NT2/D1 (cell line): Measurements from ENCODE around the gene REM2.
"Not testable (repeated sequence)": the region's sequence is repeated elsewhere in the genome, so short reads cannot be mapped to it uniquely, and the experiment has no call there.

Source experiments
- DNase-seq: peaks from one replicate; pipeline ENCODE4 v3.0.0-alpha.2; 2011; ENCODE audit warnings: low read depth, low spot score
- H3K27me3 ChIP-seq: 2 replicates; pipeline ENCODE4 v1.6.0; 2011; ENCODE audit warnings: mild to moderate bottlenecking; ENCODE audit not compliant: insufficient read length, insufficient read depth
- H3K36me3 ChIP-seq: 2 replicates; pipeline ENCODE4 v1.6.1; 2011; ENCODE audit warnings: mild to moderate bottlenecking, low read length, mixed read lengths; ENCODE audit not compliant: insufficient read depth, insufficient read length
- H3K4me1 ChIP-seq: 2 replicates; pipeline ENCODE4 v1.5.1; 2011; ENCODE audit not compliant: insufficient read depth, insufficient read length
- H3K4me3 ChIP-seq: 2 replicates; pipeline ENCODE4 v1.5.1; 2011; ENCODE audit warnings: low read depth; ENCODE audit not compliant: insufficient read length
- H3K9ac ChIP-seq: 2 replicates; pipeline ENCODE4 v1.6.0; 2011; ENCODE audit warnings: low read depth; ENCODE audit not compliant: insufficient read length
- H3K9me3 ChIP-seq: 2 replicates; pipeline ENCODE4 v1.5.1; 2011; ENCODE audit warnings: mild to moderate bottlenecking, low read length; ENCODE audit not compliant: insufficient read depth
- SUZ12 ChIP-seq: IDR thresholded peaks from 2 replicates; pipeline ENCODE4 v1.6.1; 2011; ENCODE audit not compliant: insufficient read length, insufficient read depth; ENCODE audit errors: extremely low read depth
- YY1 ChIP-seq: IDR thresholded peaks from 2 replicates; pipeline ENCODE4 v1.6.1; 2011; ENCODE audit not compliant: insufficient read length, insufficient read depth
- ZNF274 ChIP-seq: IDR thresholded peaks from 2 replicates; pipeline ENCODE4 v1.6.1; 2011; ENCODE audit warnings: mild to moderate bottlenecking, low read depth, low read length

The REM2 gene

DNA sequence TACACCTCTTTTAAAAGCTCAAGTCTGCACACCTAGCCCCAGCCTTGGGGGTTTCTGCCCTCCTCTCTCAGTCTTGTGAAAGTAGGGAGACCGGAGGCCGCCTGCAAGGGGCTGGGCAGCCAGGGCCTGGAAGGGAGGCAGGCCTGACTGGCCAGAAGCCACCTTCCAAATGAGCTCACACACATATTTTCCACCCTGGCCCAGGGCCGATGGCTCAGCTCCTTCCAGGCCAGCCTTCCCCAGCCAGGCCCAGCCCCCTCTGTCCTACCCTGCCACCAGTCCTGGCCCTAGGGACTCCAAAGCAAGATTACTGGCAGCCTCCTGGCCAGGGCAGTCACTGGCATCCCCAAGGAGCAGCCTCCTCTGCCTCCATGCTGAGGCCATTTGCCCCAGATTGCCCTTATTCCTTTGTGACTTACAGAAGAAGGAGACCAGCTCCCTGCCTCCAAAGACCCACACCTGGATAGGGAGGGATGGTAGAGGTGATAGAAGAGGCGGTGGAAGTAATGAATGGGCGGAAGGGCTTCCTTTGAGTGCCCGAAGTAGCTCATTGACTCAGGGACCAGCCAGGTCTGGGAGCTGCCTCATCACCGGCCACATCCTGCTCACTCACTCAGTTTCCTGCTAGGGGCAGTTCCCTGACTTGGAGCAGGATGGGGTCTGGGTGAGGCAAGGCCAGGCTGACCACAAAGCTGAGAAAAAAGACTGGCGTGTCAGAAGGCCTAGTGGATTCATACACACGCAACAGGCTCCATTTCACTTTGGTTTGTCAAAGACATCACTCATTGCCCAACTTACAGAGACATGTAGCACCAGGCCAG lies 31.9 kb upstream of the REM2 start:
- TF ChIP-seq ZNF274: no peak
- no peak for TF ChIP-seq YY1
- no peak for TF ChIP-seq SUZ12
- Histone ChIP-seq H3K9ac (no peak overlapping the region), H3K27me3 (no peaks in the 10 kb centered on the region), H3K4me1 (peaks cover 13% of the 10 kb centered on the region), H3K36me3 (peaks cover 12% of the 10 kb centered on the region), H3K4me3 (no peak overlapping the region), H3K9me3 (no peaks in the 10 kb centered on the region)
- DNase-seq: no peak

DNA sequence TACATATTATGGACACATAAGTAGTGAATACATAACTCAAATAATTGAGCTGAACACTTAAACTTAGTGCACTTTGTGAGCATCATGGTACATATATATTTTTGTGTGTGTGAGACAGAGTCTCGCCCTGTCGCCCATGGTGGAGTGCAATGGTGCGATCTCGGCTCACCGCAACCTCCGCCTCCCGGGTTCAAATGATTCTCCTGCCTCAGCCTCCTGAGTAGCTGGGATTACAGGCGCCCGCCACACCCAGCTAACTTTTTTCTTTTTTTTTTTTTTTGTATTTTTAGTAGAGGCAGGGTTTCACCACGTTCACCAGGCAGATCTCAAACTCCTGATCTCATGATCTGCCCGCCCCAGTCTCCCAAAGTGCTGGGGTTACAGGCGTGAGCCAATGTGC lies 30.8 kb upstream of the REM2 start:
- H3K9me3 ChIP-seq, H3K4me3 ChIP-seq, H3K27me3 ChIP-seq, H3K9ac ChIP-seq, H3K36me3 ChIP-seq, DNase-seq: not testable (repeated sequence)
- peaks cover 11% of the 10 kb centered on the region for H3K4me1 ChIP-seq

- H3K9me3 ChIP-seq: no peaks in the 10 kb centered on the region
- peaks cover 3% of the 10 kb centered on the region for H3K36me3 ChIP-seq
- no peaks in the 10 kb centered on the region for H3K27me3 ChIP-seq
- no peak overlapping the region for H3K9ac ChIP-seq
- TF ChIP-seq SUZ12: no peak
- no peak for TF ChIP-seq YY1
- TF ChIP-seq ZNF274: no peak
- no peak for DNase-seq
- H3K4me1 ChIP-seq: peaks cover 11% of the 10 kb centered on the region
- H3K4me3 ChIP-seq: no peak overlapping the region
Observed at GRCh38 chr14:22852599-22852939, 30.5 kb upstream of the REM2 start.

GRCh38 chr14:22852940-22853767 lies 29.9 kb upstream of the REM2 start:
- H3K27me3 ChIP-seq: no peaks in the 10 kb centered on the region
- H3K4me3 ChIP-seq: peak overlapping the region; percentile 28
- DNase-seq: no peak
- peaks cover 3% of the 10 kb centered on the region for H3K36me3 ChIP-seq
- H3K9ac ChIP-seq: peak overlapping the region; percentile 70
- no peaks in the 10 kb centered on the region for H3K9me3 ChIP-seq
- TF ChIP-seq SUZ12 (no peak), ZNF274 (no peak), YY1 (no peak)
- H3K4me1 ChIP-seq: peaks cover 6% of the 10 kb centered on the region

DNA sequence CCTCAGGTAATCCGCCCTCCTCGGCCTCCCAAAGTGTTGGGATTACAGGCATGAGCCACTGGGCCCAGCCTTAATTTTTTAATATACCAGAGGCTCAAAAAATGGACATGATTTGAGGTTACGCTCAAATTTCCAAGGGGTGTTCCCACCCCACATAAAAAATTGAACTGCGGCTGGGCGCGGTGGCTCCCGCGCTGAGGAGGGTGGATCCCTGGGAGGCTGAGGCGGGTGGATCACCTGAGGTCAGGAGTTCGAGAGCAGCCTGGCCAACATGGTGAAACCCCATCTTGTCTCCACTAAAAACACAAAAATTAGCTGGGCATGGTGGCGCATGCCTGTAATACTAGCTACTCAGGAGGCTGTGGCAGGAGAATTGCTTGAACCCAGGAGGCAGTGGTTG lies 28.7 kb upstream of the REM2 start:
- not testable (repeated sequence) for H3K27me3 ChIP-seq

DNA sequence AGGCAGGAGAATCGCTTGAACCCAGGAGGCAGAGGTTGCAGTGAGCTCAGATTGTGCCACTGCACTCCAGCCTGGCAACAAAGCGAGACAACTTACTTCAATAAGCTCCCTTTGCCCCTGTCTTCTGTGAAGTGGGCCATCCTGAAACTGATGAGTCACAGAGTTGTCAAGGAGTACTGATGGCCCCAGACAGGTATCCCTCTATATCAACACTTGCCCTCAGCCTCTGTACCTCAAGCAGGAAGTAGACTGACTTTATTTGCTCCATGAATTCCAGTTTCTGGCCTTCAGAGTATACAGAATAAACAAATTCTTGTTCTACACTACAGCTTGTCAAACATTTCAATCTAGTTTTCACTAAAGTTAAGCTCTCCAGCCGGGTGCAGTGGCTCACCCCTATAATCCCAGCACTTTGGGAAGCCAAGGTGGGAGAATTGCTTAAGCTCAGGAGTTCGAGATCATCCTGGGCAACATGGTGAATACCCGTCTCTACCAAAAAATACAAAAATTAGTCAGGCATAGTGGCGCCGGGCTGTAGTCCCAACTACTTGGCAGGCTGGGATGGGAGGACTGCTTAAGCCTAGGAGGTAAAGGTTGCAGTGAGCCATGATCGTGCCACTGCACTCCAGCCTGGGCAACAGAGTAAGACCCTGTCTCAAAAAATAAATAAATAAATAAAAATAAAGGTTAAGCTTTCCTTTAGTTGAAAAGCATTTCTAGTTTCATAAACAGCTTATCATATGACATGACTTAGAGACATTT lies 27.9 kb upstream of the REM2 start:
- H3K36me3 ChIP-seq: no peaks in the 10 kb centered on the region
- peaks cover 2% of the 10 kb centered on the region for H3K4me1 ChIP-seq

More for the DNA sequence above, 28.7 kb upstream of the REM2 start:
- H3K4me1 ChIP-seq, DNase-seq, H3K36me3 ChIP-seq, H3K4me3 ChIP-seq, H3K9me3 ChIP-seq, H3K9ac ChIP-seq: not testable (repeated sequence)

GRCh38 chr14:22856428-22856827 lies 26.6 kb upstream of the REM2 start:
- H3K9me3 ChIP-seq: no peaks in the 10 kb centered on the region
- no peak for TF ChIP-seq ZNF274
- TF ChIP-seq SUZ12: no peak
- TF ChIP-seq YY1: no peak
- no peak for DNase-seq
- H3K27me3 ChIP-seq: no peaks in the 10 kb centered on the region
- no peak overlapping the region for H3K4me3 ChIP-seq
- peaks cover 2% of the 10 kb centered on the region for H3K4me1 ChIP-seq
- no peaks in the 10 kb centered on the region for H3K36me3 ChIP-seq
- no peak overlapping the region for H3K9ac ChIP-seq

More for the DNA sequence above, 27.9 kb upstream of the REM2 start:
- Histone ChIP-seq H3K9ac (no peak overlapping the region), H3K9me3 (no peaks in the 10 kb centered on the region), H3K27me3 (no peaks in the 10 kb centered on the region), H3K4me3 (no peak overlapping the region)
- TF ChIP-seq ZNF274: no peak
- TF ChIP-seq SUZ12: no peak
- TF ChIP-seq YY1: no peak
- no peak for DNase-seq

DNA sequence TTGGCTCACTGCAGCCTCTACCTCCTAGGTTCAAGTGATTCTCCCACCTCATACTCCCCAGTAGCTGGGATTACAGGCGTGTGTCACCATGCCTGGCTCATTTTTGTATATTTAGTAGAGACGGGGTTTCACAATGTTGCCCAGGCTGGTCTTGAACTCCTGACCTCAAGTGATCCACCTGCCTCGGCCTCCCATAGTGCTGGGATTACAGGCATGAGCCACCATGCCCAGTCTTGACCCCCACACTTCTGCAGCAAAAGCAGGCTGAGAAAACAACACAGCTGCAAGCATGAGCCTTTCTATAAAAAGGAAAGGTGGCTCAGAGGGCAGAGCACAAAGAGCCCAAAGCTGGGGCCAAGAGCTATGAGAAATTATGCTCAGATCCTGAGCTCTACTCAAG lies 22.6 kb upstream of the REM2 start:
- not testable (repeated sequence) for H3K4me1 ChIP-seq, DNase-seq, H3K9ac ChIP-seq, H3K9me3 ChIP-seq, H3K27me3 ChIP-seq, H3K4me3 ChIP-seq, H3K36me3 ChIP-seq
